GM23338 (cell line): ENCODE data around the gene SLC17A8.

Experiments
- CREB1 ChIP-seq: fragments of 250-450 bp; sonication (Bioruptor Pico); IDR thresholded peaks from 2 replicates; pipeline ENCODE4 v1.5.0; 2020; ENCODE audit warnings: low read depth, mild to moderate bottlenecking, moderate library complexity
- CTCF ChIP-seq, 2 experiments: fragments of 200-600 bp in 1 of 2; sonication (generic) in 1 of 2; conservative IDR thresholded peaks; 2 replicates each; pipeline versions ENCODE4 v1.5.1 to v1.6.1; 2016 to 2017; ENCODE audit warnings: antibody characterized with exemption in 2 of 2, low read depth in 2 of 2, mild to moderate bottlenecking in 2 of 2, moderate library complexity in 1 of 2
- EZH2 ChIP-seq: fragments of 200-600 bp; sonication (generic); IDR thresholded peaks from one replicate; pipeline ENCODE4 v1.8.0; 2017; ENCODE audit warnings: antibody characterized with exemption, mild to moderate bottlenecking, low read depth; ENCODE audit not compliant: unreplicated experiment
- EZH2phosphoT487 ChIP-seq: fragments of 200-600 bp; sonication (generic); IDR thresholded peaks from one replicate; pipeline ENCODE4 v1.8.1; 2018; ENCODE audit warnings: antibody characterized with exemption; ENCODE audit not compliant: unreplicated experiment
- POLR2AphosphoS5 ChIP-seq: IDR thresholded peaks from 2 replicates; pipeline ENCODE4 v1.6.1; 2016; ENCODE audit warnings: antibody characterized with exemption, low read depth
- TF ChIP-seq, protein P1 (sequence below): IDR thresholded peaks from one replicate; pipeline ENCODE4 v1.6.1; 2018; ENCODE audit warnings: antibody characterized with exemption; ENCODE audit not compliant: unreplicated experiment

GRCh38 chr12:100464529-100464928 lies 107.7 kb downstream of the SLC17A8 start:
- TF ChIP-seq EZH2 (no peak), CTCF (conservative IDR thresholded peaks at IDR 0.05; ENCODE audit: low read depth in 2 of 2) (no peak), POLR2AphosphoS5 (no peak), EZH2phosphoT487 (no peak), CREB1 (CRISPR knock-in tag) (no peak)
- TF ChIP-seq, protein P1, sequence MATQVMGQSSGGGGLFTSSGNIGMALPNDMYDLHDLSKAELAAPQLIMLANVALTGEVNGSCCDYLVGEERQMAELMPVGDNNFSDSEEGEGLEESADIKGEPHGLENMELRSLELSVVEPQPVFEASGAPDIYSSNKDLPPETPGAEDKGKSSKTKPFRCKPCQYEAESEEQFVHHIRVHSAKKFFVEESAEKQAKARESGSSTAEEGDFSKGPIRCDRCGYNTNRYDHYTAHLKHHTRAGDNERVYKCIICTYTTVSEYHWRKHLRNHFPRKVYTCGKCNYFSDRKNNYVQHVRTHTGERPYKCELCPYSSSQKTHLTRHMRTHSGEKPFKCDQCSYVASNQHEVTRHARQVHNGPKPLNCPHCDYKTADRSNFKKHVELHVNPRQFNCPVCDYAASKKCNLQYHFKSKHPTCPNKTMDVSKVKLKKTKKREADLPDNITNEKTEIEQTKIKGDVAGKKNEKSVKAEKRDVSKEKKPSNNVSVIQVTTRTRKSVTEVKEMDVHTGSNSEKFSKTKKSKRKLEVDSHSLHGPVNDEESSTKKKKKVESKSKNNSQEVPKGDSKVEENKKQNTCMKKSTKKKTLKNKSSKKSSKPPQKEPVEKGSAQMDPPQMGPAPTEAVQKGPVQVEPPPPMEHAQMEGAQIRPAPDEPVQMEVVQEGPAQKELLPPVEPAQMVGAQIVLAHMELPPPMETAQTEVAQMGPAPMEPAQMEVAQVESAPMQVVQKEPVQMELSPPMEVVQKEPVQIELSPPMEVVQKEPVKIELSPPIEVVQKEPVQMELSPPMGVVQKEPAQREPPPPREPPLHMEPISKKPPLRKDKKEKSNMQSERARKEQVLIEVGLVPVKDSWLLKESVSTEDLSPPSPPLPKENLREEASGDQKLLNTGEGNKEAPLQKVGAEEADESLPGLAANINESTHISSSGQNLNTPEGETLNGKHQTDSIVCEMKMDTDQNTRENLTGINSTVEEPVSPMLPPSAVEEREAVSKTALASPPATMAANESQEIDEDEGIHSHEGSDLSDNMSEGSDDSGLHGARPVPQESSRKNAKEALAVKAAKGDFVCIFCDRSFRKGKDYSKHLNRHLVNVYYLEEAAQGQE, result no peak
